Measurements from ENCODE around the gene MEI4. TPM values are rescaled to one million over a fixed set of nuclear protein-coding genes. Genes with fewer than 3 reads are reported as not detected.

MEI4 gene, protein sequence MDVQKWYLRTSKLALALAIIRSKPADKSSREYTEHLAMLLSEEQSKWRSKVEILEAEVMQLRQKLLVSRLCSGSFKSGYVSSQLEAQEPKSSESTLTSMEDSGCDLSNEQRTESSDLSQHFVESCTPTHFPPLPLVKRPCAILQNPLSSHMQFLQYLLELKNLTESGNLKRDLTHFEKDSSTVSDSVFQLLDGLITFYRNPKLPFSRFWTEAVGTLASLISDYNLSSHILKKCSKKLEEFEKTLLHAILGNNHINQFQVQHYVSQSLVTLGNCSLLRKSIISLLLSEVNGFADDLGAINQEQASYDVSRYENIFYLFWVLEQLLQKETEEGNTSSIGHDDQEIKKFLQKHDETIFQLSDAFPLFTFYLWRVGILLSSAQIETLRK
- total RNA-seq (under 1 TPM in 2 of 7 donors, not detected in 5; 0.05 to 0.07 TPM), polyA plus RNA-seq (not detected)
- long read RNA-seq, donor 1, result 0 reads
- long read RNA-seq, donor 2, full-length matches to known transcripts, result 1 of 1 reads
- long read RNA-seq, donor 2, partial matches to known transcripts, result 0 of 1 reads
- long read RNA-seq, donor 2, other reads (novel, unspliced or antisense), result 0 of 1 reads
- long read RNA-seq, donor 3, result 0 reads

DNA sequence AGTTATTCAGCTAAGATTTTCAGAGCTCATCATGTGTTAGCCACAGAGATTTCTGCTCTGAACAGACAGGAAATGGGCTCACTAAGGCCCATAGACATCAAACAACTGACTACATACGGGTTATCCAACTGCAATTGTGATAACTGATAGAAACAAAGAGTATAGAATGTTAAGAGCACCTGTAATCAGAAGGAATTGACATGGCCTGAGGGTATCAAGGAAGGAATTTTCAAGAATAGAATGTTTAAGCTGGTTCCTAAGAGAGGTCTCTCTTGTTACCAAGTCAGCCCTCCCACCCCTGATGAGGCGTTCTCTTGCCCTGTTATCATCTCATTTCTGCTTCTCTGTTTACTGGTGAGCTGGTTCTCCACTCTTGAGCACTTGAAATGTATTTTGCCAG is at the start of gene MEI4:
Gene MEI4, plus strand, starts transcription at position 301 of the 400 bp plus-strand sequence. CDS start 37,633 bp downstream, outside the sequence.
- intact Hi-C loops (cut with DNase I), result no loop called here
- no peaks in the 10 kb centered on the region for H3K9me3 ChIP-seq
- no peak for DNase-seq
- TF ChIP-seq EP300 (IDR thresholded peaks at IDR 0.05) (no peak), POLR2A (IDR thresholded peaks at IDR 0.05) (no peak)
- TF ChIP-seq, protein P1, sequence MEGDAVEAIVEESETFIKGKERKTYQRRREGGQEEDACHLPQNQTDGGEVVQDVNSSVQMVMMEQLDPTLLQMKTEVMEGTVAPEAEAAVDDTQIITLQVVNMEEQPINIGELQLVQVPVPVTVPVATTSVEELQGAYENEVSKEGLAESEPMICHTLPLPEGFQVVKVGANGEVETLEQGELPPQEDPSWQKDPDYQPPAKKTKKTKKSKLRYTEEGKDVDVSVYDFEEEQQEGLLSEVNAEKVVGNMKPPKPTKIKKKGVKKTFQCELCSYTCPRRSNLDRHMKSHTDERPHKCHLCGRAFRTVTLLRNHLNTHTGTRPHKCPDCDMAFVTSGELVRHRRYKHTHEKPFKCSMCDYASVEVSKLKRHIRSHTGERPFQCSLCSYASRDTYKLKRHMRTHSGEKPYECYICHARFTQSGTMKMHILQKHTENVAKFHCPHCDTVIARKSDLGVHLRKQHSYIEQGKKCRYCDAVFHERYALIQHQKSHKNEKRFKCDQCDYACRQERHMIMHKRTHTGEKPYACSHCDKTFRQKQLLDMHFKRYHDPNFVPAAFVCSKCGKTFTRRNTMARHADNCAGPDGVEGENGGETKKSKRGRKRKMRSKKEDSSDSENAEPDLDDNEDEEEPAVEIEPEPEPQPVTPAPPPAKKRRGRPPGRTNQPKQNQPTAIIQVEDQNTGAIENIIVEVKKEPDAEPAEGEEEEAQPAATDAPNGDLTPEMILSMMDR (IDR thresholded peaks at IDR 0.05), result no peak
- H3K4me1 ChIP-seq (ENCODE audit: insufficient read depth), result no peaks in the 10 kb centered on the region
- H3K27ac ChIP-seq, result no peak within 1 kb of the TSS
- H3K27me3 ChIP-seq, result no peaks in the 10 kb centered on the region
- H3K36me3 ChIP-seq, result no peaks in the 10 kb centered on the region
- H3K4me3 ChIP-seq, result no peak within 1 kb of the TSS
- 72 to 75% (median 73%) methylated on average over 2 of the region's 2 CpGs for WGBS, 3 donors

DNA sequence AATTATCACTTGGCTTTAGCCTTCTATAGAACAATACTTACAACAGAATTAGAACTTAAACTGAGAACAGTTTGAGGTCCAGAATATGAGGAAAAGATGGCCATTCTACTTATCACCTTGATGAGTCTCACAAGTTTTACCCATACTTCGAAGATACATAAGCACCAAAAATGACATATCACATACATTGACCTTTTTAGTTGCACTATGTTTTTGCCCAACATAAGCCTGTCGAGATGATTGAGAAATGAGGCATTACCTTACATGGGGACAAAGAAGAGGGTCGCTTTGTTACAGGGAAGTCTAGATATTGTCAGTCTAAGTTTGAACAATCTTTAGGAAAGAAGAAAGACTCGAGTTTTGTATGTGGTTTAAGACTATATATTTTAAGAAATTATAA is 48.4 kb upstream of the MEI4 start:
- Histone ChIP-seq H3K27ac (no peak overlapping the region), H3K4me1 (ENCODE audit: insufficient read depth) (no peaks in the 10 kb centered on the region), H3K36me3 (no peaks in the 10 kb centered on the region), H3K4me3 (no peak overlapping the region), H3K9me3 (no peaks in the 10 kb centered on the region), H3K27me3 (no peaks in the 10 kb centered on the region)
- 46 to 51% (median 50%) methylated on average over 4 of the region's 4 CpGs for WGBS, 3 donors
- no peak for DNase-seq
- TF ChIP-seq EP300 (IDR thresholded peaks at IDR 0.05), result no peak
- TF ChIP-seq, protein P1 (IDR thresholded peaks at IDR 0.05), result no peak
- TF ChIP-seq POLR2A (IDR thresholded peaks at IDR 0.05), result no peak
- intact Hi-C loops (cut with DNase I), result no loop called here

DNA sequence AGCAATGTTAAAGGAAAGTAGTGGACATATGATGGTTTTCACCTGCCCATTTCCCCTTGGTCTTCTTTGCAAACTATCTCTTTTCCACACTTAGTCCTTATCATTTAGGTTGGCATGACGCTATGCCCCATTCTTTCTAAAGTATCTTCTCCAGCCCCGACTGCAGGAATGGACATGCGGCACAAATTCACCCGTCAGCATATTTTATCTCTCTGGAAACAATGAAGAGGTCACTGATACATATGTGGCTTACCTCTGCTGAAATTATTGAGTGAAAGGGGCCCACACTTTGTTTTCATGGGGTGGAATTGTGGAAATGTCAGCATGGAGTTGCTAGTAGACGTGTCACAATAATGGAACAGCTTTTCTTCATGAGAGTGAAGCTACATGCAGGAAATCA is 45.8 kb upstream of the MEI4 start:
- no peak for DNase-seq
- no peak for TF ChIP-seq POLR2A (IDR thresholded peaks at IDR 0.05)
- no peak for TF ChIP-seq EP300 (IDR thresholded peaks at IDR 0.05)
- TF ChIP-seq, protein P1 (IDR thresholded peaks at IDR 0.05), result no peak
- no peaks in the 10 kb centered on the region for H3K27me3 ChIP-seq
- intact Hi-C loops (cut with DNase I), result no loop called here
- H3K4me3 ChIP-seq, result no peak overlapping the region
- no peaks in the 10 kb centered on the region for H3K4me1 ChIP-seq (ENCODE audit: insufficient read depth)
- 83 to 87% (median 84%) methylated on average over 5 of the region's 5 CpGs for WGBS, 3 donors
- H3K36me3 ChIP-seq, result no peaks in the 10 kb centered on the region
- no peak overlapping the region for H3K27ac ChIP-seq
- no peaks in the 10 kb centered on the region for H3K9me3 ChIP-seq

DNA sequence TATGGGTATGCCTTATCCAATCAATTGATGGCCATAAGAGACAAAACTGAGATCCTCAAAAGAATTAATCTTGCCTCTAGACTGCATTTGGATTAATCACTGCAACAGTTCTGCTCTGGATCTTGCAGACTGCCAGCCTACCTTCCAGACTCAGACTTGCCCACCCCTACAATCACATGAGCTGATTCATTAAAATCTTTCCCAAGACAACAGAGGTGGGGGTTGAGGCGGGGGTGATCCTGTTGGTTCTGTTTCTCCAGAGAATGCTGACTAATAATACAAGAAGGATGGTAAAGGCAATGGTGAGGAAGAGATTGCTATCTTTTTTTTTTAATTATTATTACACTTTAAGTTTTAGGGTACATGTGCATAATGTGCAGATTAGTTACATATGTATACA is 43.7 kb upstream of the MEI4 start:
- H3K36me3 ChIP-seq, result no peaks in the 10 kb centered on the region
- no peak overlapping the region for H3K4me3 ChIP-seq
- 91 to 97% (median 94%) methylated on average over 1 of the region's 1 CpG for WGBS, 3 donors
- H3K4me1 ChIP-seq (ENCODE audit: insufficient read depth), result no peaks in the 10 kb centered on the region
- no peaks in the 10 kb centered on the region for H3K27me3 ChIP-seq
- no peak for DNase-seq
- H3K27ac ChIP-seq, result no peak overlapping the region
- no peak for TF ChIP-seq POLR2A (IDR thresholded peaks at IDR 0.05)
- no peak for TF ChIP-seq EP300 (IDR thresholded peaks at IDR 0.05)
- TF ChIP-seq, protein P1 (IDR thresholded peaks at IDR 0.05), result no peak
- H3K9me3 ChIP-seq, result no peaks in the 10 kb centered on the region
- intact Hi-C loops (cut with DNase I), result no loop called here

Data from ovary (tissue), 10 donors.